Endometrium (tissue), 2 donors: ENCODE results near the gene MAP2.
"Not testable (repeated sequence)": the region's sequence is repeated elsewhere in the genome, so short reads cannot be mapped to it uniquely, and the experiment has no call there.

ENCODE experiments used
- FAIRE-seq: peaks from 2 replicates; lab custom pipeline; 2012; peaks lifted over from hg19 to GRCh38; lab: Jason Lieb, UNC
- donor health status: control.
- donor health status: control.

The MAP2 gene

GRCh38 chr2:209596262-209596661 lies 172.4 kb downstream of the MAP2 start:
- peak; percentile 29 for FAIRE-seq

- not testable (repeated sequence) for FAIRE-seq
Measured at GRCh38 chr2:209598227-209598626, 174.4 kb downstream of the MAP2 start.

DNA sequence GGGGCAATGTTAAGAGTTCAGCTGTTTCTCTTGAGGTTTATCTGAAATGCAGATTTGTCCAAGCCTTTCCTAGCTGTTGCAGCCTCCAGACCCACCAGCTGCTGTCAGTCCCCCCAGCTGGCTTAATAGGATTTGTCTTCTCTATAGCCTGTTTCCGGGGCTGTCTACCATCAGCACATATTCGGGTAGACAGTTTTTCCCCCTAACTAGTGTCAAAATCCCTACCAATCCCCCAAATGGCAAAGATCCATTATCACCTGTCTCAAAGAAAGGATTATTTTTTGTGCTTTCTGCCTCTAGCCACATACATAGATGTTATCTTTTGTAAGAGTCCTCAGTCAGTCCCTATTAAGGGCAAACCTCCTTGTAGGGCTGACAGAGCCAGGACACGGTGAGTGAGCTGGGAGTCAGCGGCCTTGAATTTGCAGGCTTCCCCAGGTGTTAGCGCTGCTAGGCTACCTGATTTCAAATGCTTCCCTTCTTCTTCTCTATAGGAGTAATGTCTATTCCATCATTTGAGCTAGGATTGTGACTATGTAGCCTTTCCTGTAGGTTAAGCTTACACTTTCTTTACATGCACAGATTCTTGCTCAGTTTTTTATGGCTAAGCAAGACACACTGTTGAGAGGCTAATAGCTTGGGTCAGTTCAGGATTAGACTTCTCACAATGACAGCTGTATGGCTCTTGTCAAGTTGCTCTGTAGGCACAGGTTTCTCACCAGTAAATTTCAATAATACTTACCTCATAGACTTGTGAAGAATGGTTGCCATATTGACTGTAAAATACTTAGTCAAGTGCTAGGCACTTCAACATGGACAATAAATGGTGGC lies 176.7 kb downstream of the MAP2 start:
- FAIRE-seq: no peak

- no peak for FAIRE-seq
Measured at GRCh38 chr2:209601497-209601896, 177.7 kb downstream of the MAP2 start.

- FAIRE-seq: no peak
Measured at GRCh38 chr2:209602259-209602658, 178.4 kb downstream of the MAP2 start.

DNA sequence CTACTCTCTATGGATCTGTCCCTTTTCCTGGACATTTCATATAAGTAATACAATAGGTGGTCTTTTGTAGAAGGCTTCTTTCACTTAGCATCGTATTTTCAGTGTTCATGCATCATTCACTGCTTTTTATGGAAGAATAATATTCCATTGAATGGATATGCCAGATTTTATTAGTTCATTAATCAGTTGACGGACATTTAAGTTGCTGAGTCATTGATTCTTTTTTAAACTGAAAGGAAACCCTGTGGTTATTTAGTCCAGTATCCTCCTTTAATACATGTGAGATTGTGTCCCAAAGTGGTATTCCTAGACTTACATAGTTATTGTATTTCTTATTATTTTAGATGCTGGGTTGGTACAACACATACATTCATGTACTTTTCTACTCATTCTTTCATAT lies 185.7 kb downstream of the MAP2 start:
- no peak for FAIRE-seq

DNA sequence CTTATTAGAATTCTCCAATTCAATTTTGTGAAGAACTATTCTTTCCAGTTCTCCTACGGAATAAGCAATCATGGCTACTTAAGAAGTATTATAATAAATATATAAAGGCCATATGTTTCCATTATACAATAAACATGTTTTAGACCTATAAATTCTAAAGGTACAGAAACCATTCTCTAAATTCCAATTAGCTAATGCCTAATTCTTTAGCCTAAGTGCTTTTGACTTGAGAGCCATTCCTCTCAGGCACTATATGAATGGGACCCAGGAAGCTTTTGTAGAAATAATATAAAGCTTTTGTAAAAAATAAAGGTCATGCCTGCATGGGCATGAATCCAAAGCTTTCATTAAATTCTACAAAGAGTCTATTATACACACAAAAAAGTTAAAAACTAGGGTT lies 186.8 kb downstream of the MAP2 start:
- FAIRE-seq: no peak

GRCh38 chr2:209613649-209614305 lies 189.9 kb downstream of the MAP2 start:
- FAIRE-seq: no peak

DNA sequence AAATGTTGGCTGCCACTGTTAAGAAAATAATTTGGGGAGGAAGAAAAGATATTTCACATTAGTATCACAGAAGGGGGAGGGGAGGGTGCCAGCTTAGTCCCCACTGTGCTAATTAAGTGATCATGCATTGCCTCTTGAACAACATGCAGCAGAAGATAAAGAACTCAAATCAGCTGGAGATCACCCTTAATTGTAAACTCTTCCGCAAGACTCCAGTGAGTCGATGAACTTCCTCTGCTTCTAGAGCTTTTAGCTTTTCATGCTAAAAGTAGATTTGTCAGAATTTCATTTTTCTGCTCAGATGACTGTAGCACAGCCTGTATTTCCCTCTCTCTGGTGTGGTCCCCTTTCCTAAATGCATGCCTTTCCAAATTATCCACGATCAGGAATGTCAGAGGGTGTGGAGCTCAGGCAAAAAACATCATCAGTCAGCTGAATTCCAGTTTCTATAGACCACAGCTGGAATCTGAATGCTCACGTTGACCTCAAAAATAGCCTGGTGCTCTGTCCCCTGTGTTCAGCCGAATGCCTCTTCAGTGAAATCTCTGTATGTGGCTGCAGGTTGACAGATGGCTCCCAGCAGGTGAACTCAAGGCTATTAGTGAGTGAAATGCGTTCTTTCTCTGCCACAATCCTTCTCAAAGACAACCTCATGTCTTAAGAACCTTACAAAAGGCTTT lies 191.0 kb downstream of the MAP2 start:
- FAIRE-seq: no peak

GRCh38 chr2:209619782-209620181 lies 195.9 kb downstream of the MAP2 start:
- FAIRE-seq: no peak

GRCh38 chr2:209624192-209624938 lies 200.5 kb downstream of the MAP2 start:
- no peak for FAIRE-seq

DNA sequence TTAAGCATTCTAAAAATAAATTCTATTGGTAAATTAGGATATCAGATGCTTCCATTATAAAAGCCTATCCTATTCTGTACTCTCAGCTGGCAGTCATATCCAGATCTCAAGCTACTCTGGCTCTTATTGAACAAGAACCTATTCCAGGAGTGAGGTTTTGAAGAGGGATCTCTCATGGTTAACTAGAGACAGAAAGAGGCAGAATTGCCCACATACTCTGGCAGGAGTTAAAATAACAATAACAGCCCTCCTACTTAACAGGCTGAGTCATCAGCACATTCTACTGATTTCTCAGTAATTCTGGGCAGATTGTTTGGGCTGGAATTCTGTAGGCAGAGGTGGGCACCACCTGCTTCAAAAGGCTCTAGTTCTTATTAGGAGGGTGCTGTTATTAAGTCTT lies 205.8 kb downstream of the MAP2 start:
- FAIRE-seq: no peak

- no peak for FAIRE-seq
Measured at GRCh38 chr2:209633911-209634310, 210.1 kb downstream of the MAP2 start.

GRCh38 chr2:209636076-209636475 lies 212.2 kb downstream of the MAP2 start:
- no peak for FAIRE-seq

DNA sequence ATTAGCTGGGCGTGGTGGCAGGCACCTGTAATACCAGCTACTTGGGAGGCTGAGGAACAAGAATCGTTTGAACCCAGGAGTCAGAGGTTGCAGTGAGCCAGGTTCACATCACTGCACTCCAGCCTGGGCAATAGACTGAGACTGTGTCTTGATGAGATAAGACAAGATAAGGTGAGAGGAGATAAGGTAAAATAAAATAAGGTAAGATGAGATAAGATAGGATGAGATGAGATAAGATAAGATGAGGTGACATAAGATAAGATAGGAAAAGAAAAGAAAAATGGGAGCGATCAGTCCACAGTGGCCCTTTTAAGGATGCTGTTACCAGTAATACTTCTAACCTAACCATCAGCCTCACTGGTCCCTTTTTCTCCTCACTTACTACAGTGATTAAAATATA lies 213.4 kb downstream of the MAP2 start:
- FAIRE-seq: no peak

DNA sequence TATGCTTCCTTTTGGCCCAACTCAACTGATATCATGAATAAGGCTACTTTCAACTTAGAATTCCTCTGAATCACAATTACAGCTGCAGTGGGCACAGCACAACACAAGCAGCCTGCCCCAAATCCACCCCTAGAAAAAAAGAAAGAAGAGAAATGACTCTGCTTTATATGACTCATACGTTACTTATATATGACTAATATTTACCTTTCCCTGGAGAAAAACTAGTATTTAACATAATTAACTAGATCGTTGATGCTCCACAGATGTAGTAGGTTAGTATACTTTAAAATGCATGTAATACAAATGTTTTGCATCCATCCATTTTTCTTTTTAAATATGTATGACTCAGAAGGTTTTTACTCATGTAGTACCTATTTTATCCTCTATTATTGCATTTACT lies 214.5 kb downstream of the MAP2 start:
- FAIRE-seq: no peak

DNA sequence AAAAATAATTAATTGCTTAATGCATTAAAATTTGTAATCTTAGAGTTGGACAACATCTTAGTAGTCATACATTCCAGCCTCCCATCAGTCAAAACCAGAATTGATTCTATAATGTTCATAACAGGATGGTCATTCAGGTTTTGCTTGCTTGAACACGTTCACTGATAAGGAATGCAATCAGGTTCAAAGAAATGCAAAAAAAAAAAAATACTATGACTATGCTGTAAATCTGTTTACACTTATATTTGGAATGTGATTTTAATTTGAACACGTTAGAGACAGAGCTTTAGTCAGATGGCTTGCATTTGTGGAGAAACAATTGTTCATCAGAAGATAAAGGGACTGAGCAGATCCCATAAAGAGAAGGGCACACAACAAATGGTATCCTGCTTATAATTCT lies 216.5 kb downstream of the MAP2 start:
- FAIRE-seq: no peak

DNA sequence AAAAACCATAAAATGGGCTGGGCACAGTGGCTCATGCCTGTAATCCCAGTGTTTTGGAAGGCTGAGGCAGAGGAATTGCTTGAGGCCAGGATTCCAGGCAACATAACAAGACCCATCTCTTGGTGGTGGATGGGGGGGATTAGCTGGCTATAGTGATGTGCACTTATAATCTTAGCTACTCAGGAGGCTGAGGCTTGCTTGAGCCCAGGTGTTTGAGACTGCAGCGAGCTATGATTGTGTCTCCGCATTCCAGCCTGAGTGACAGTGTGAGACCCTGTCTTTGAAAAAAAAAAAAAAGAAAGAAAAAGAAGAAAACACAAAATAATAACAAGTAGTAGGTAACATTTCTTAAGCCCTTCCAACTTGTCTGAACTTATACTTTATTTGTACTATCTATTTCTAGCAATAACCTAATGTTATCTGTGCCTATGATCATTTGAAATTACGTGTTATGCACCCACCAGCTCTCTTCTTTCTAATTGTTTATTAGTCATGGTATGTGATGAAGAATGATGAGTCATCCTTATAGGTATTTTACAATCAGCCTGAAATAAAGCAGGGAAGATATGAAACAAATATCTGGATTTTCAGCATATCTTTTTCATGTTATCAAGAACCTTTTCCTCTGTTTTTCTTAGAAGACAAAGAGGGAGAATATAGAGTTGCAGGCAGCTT lies 218.4 kb downstream of the MAP2 start:
- FAIRE-seq: no peak

DNA sequence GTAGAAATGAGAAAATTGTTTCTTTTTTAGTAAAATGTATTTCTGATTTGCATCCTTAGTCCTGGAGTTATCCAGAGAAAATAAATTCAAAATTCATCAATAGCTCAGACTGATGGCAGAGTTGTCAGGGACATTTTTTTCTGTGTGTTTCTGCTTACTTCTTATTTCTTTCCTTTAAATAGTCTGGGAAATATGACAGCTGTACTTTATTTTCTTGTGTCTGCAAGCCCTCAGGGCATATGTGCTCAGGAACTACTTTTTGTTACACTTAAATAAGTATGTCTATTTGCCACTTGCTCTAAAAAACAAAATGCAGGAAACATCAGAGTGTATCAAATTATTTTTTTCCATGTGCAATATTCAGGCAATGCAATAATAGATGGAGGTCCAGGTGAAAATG lies 221.0 kb downstream of the MAP2 start:
- no peak for FAIRE-seq

DNA sequence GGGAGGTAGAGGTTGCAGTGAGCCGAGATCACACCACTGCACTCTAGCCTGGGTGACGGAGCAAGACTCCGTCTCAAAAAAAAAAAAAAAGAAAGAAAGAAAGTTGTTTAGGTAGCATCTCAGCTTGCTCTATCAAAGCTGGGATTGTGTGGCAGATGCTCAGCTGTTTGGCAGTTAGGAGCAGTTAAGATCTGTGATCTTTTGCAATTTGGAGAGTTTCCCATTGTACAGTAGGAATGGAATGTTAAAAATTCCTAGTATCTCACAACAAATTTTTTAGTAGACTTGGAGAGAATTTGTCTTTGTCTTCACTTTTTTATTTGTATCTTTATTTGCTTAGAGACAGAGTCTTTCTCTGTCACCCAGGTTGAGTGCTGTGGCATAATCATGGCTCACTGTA lies 224.9 kb downstream of the MAP2 start:
- no peak for FAIRE-seq

DNA sequence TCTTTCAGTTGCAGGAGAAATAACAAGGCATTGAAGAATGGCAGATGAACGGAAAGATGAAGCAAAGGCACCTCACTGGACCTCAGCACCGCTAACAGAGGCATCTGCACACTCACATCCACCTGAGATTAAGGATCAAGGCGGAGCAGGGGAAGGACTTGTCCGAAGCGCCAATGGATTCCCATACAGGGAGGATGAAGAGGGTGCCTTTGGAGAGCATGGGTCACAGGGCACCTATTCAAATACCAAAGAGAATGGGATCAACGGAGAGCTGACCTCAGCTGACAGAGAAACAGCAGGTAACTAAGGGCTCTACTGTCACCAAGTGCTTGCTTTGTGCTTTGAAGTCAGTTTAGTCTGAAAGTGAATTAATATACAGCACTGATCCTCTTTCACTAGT lies 229.3 kb downstream of the MAP2 start:
- FAIRE-seq: no peak
